Gastroesophageal sphincter (tissue), 4 donors: Measurements from ENCODE around the gene GRIK3. TPM values are rescaled to one million over a fixed set of nuclear protein-coding genes. Genes with fewer than 3 reads are reported as not detected.
"Not testable (repeated sequence)": the region's sequence is repeated elsewhere in the genome, so short reads cannot be mapped to it uniquely, and the experiment has no call there.

Experiments used
- ATAC-seq: fragments of 150-250 bp; one replicate; pipeline ENCODE4 v1.9.1; 2016; ENCODE audit warnings: mild to moderate bottlenecking, moderate library complexity
- H3K27ac ChIP-seq, 4 donors: fragments of 200-600 bp; sonication (generic) in 3 of 4; 1 replicate in 3 of 4; 2 replicates in 1 of 4; pipeline ENCODE4 v1.5.1; 2016 to 2019
- H3K27me3 ChIP-seq: fragments of 200-600 bp; sonication (generic); one replicate; pipeline ENCODE4 v1.5.1; 2019
- H3K36me3 ChIP-seq, 2 donors: fragments of 200-600 bp; sonication (generic); one replicate each; pipeline ENCODE4 v1.5.1; 2019; ENCODE audit warnings: control low read depth in 1 of 2
- H3K4me1 ChIP-seq, 3 donors: fragments of 200-600 bp; sonication (generic); 1 replicate in 2 of 3; 2 replicates in 1 of 3; pipeline ENCODE4 v1.5.1; 2016 to 2019; ENCODE audit warnings: control low read depth in 2 of 3
- H3K4me3 ChIP-seq, 2 donors: fragments of 200-600 bp; sonication (generic); one replicate each; pipeline ENCODE4 v1.5.1; 2019; ENCODE audit warnings: mild to moderate bottlenecking in 1 of 2, moderate library complexity in 1 of 2
- H3K9me3 ChIP-seq, 3 donors: fragments of 200-600 bp; sonication (generic); one replicate each; pipeline ENCODE4 v1.5.1; 2017 to 2019; ENCODE audit warnings: control low read depth in 2 of 3
- EP300 ChIP-seq: sonication (generic); formaldehyde crosslinking; IDR thresholded peaks from one replicate; pipeline ENCODE4 v1.6.1; 2017; ENCODE audit warnings: antibody characterized with exemption, mild to moderate bottlenecking
- POLR2A ChIP-seq, 2 donors: fragments of 450-650 bp; IDR thresholded peaks; one replicate each; pipeline ENCODE4 v1.6.1; 2017; ENCODE audit warnings: antibody characterized with exemption in 2 of 2, mild to moderate bottlenecking in 2 of 2, moderate library complexity in 1 of 2
- POLR2AphosphoS5 ChIP-seq: sonication (generic); formaldehyde crosslinking; IDR thresholded peaks from one replicate; pipeline ENCODE4 v1.6.1; 2017; ENCODE audit warnings: antibody characterized with exemption
- WGBS, 2 donors: methylation state at CpG; one replicate each; pipeline ENCODE4 v1.1.5; 2018; ENCODE audit warnings: low coverage in 1 of 2; 5-methylcytosine and 5-hydroxymethylcytosine counted together
- total RNA-seq, 4 donors: library from RNA; depleted of rRNA; stranded (reverse); fragments of >200 nt; gene quantifications; one replicate each; pipeline ENCODE4 v1.1.0, GENCODE V29; 2016
- TF ChIP-seq, protein P1 (sequence below), 4 experiments: fragments of 200-600 bp in 2 of 4; fragments of 450-650 bp in 2 of 4; sonication (generic) in 1 of 4; IDR thresholded peaks; one replicate each; pipeline ENCODE4 v1.5.1; 2017 to 2019; ENCODE audit warnings: antibody characterized with exemption in 4 of 4, mild to moderate bottlenecking in 2 of 4, moderate library complexity in 2 of 4

GRIK3 gene
- total RNA-seq, 4 donors from 2014 or later, result 3.1 to 7.8 (median 5.0) TPM

DNA sequence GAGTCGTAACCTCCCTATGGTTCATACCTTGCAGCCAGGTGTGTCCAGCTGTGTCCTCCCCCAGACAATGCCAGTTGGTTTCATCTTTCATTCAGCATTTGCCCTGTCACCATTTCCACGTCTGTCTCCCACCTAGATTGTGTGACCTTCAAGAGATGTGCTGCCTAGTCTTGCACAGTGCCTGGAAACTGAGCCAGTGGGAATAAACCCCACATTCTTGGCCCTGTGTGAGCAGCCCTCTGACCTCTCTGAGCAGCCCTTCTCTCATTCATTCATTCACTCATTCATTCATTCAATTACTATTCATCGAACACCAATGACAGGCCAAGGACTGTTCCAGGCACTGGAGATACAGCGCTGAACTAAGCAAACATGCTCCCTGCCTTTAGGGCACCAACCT is 115.7 kb downstream of the GRIK3 start:
- Histone ChIP-seq H3K27ac (no peak overlapping the region), H3K27me3 (peaks cover 83% of the 10 kb centered on the region), H3K4me3 (no peak overlapping the region), H3K36me3 (no peaks in the 10 kb centered on the region), H3K4me1 (no peaks in the 10 kb centered on the region), H3K9me3 (peaks cover 0 to 4% (median 0%) of the 10 kb centered on the region in 3 donors)
- TF ChIP-seq, protein P1, sequence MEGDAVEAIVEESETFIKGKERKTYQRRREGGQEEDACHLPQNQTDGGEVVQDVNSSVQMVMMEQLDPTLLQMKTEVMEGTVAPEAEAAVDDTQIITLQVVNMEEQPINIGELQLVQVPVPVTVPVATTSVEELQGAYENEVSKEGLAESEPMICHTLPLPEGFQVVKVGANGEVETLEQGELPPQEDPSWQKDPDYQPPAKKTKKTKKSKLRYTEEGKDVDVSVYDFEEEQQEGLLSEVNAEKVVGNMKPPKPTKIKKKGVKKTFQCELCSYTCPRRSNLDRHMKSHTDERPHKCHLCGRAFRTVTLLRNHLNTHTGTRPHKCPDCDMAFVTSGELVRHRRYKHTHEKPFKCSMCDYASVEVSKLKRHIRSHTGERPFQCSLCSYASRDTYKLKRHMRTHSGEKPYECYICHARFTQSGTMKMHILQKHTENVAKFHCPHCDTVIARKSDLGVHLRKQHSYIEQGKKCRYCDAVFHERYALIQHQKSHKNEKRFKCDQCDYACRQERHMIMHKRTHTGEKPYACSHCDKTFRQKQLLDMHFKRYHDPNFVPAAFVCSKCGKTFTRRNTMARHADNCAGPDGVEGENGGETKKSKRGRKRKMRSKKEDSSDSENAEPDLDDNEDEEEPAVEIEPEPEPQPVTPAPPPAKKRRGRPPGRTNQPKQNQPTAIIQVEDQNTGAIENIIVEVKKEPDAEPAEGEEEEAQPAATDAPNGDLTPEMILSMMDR (IDR thresholded peaks at IDR 0.05), result no peak
- TF ChIP-seq EP300 (no peak), POLR2AphosphoS5 (no peak), POLR2A (IDR thresholded peaks at IDR 0.05) (no peak)
- 63 to 69% methylated on average over 2 to 4 of the region's 4 CpGs for WGBS, 2 donors
- no peak for ATAC-seq

DNA sequence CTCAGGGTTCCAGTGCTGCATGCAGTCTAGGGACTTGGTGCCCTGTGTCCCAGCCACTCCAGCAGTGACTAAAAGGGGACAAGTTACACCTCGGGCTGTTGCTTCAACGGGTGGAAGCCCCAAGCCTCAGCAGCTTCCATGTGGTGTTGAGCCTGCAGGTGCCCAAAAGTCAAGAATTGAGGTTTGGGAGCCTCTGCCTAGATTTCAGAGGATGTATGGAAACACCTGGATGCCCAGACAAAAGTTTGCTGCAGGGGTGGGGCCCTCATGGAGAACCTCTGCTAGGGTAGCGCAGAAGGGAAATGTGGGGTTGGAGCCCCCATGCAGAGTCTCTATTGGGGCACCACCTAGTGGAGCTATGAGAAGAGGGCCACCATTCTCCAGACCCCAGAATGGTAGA is 117.8 kb downstream of the GRIK3 start:
- not testable (repeated sequence) for ATAC-seq, H3K4me3 ChIP-seq, H3K27ac ChIP-seq, H3K4me1 ChIP-seq, H3K36me3 ChIP-seq, H3K9me3 ChIP-seq
- peaks cover 83% of the 10 kb centered on the region for H3K27me3 ChIP-seq
- WGBS, 2 donors, result 82% methylated on average over 2 of the region's 3 CpGs; no CpG with 5 or more reads in 1 of the 2 donors

DNA sequence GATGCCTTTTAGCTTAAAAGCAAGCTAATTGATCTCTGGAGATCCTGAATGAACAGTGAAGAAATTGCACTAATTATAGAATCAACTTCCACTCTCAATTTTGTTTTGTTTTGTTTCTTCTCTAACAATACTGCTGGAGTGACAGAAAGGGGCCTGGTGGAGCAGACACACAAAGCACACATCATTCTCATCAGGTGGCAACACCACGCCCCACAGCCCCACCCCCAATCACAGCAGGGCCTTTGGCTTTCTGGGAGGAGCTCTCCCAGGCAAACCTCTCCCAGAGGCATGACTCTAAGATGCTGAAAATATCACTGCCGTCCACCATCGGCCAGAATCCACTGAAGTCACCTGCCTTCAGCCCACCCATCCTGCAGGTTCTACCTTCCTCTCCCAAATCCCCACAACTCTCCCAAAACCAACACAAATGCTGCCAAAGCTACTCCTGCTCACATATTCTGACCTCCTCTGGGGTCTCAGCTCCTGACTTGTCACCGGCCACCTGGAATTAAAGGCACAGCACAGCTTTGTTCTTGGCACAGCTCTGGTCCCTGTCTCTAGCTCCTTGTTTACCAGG is 120.7 kb downstream of the GRIK3 start:
- H3K4me1 ChIP-seq, result no peaks in the 10 kb centered on the region
- peaks cover 0 to 4% (median 0%) of the 10 kb centered on the region in 3 donors for H3K9me3 ChIP-seq
- TF ChIP-seq POLR2AphosphoS5 (no peak), POLR2A (IDR thresholded peaks at IDR 0.05) (no peak), EP300 (no peak)
- TF ChIP-seq, protein P1 (IDR thresholded peaks at IDR 0.05), result no peak
- H3K27me3 ChIP-seq, result peaks cover 65% of the 10 kb centered on the region
- no peak overlapping the region for H3K4me3 ChIP-seq
- no peak for ATAC-seq
- 23 to 33% methylated on average over 1 to 3 of the region's 4 CpGs for WGBS, 2 donors
- H3K27ac ChIP-seq, result no peak overlapping the region
- H3K36me3 ChIP-seq, result no peaks in the 10 kb centered on the region

DNA sequence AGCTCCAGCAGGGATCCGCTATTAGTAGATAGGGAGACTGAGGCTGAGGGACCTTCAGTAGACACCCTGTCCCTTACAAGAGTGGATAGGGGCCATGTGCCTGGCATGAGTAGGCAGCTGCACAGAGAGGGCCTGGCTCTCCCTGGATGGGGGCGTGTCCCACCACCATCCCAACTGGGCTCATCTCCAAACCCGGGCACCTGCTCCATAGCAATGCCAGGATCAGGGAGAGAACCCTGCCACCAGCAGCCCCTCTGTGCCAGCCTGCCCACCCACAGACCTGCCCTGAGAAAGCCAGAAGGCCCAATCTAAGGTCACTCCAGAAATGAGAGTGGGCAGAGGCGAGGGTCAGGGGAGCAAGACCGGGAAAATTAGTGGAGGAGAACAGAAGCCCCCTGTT is 121.3 kb downstream of the GRIK3 start:
- 67 to 82% methylated on average over 1 to 3 of the region's 5 CpGs for WGBS, 2 donors
- Histone ChIP-seq H3K4me3 (no peak overlapping the region), H3K9me3 (peaks cover 0 to 4% (median 0%) of the 10 kb centered on the region in 3 donors), H3K27me3 (peaks cover 66% of the 10 kb centered on the region), H3K27ac (no peak overlapping the region), H3K4me1 (no peaks in the 10 kb centered on the region), H3K36me3 (no peaks in the 10 kb centered on the region)
- TF ChIP-seq, protein P1 (IDR thresholded peaks at IDR 0.05), result no peak
- no peak for TF ChIP-seq POLR2A (IDR thresholded peaks at IDR 0.05)
- no peak for TF ChIP-seq EP300
- no peak for TF ChIP-seq POLR2AphosphoS5
- no peak for ATAC-seq

DNA sequence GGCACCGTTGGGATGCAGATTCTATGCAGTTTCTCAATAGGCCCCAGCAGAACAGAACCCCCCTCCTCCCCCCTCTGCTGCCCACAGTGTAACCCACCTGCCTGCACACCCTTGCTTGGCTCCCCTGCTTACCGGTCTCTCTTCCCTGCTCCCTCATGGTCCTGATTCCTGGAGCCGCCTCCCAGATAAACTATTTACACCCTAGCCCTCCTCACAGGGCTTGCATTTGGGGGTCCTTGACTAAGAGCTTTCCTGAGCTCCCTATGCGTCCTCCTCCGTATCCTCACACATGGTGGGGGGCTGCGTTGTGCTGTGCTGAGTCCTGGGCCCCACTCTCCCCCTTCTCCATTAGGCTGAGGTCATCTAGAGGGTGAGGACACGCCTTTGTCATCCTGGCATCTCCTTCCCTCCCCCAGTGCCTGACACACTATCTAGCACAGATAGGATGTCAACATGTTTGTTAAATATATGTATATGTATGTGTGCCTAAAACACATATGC is 121.9 kb downstream of the GRIK3 start:
- H3K27ac ChIP-seq, result no peak overlapping the region
- H3K4me1 ChIP-seq, result no peaks in the 10 kb centered on the region
- H3K4me3 ChIP-seq, result no peak overlapping the region
- ATAC-seq, result no peak
- no peaks in the 10 kb centered on the region for H3K36me3 ChIP-seq
- 17 to 28% methylated on average over 1 to 3 of the region's 7 CpGs for WGBS, 2 donors
- H3K27me3 ChIP-seq, result peaks cover 68% of the 10 kb centered on the region
- H3K9me3 ChIP-seq, result peaks cover 0 to 4% (median 0%) of the 10 kb centered on the region in 3 donors
- TF ChIP-seq EP300 (no peak), POLR2A (IDR thresholded peaks at IDR 0.05) (no peak), POLR2AphosphoS5 (no peak)
- TF ChIP-seq, protein P1 (IDR thresholded peaks at IDR 0.05), result no peak
